Measurements from ENCODE around the gene C4orf50.

The C4orf50 gene

DNA sequence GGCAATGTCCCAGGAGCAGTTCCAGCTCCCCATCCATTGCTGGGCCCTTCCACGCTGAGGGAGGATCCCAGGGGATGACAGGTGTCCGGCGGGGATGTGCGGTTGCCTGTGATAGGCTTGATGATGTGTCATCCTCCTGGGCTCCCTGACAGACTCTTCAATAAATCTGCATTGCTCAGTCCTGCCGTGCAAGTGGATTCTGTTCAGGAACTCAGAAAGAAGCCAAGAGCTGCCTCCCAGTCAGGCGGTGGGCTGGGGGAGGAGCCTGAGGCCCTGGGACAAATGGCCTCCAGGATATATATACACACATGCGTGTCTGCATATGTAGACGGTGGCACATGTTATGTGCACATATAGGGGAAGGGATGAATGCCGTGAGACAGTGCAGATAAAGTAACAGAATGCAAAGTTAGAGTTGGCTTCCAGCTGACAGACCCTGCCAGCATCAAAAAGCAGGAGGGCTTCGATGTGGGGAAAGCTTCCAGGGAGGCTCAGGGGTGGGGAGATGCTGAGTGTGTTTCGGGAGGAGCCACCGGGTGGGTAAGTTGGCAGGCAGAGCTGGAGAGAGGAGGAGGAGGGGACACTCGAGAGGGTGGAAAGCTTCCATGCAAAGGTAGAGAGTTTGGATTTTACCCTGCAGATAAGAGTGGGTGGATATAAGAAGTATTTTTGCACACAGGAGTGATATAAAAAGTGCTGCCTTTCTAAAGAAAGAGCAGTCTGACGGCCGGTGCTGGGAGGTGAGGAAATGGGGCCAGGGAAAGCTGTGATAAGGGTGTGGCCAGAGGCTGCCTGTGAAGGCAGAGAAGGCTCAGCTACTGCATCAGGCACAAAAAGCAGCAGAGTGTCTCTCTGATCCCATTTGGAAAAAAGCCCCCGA, 96.9 kb downstream of the C4orf50 start:
- DNase-seq (ENCODE audit: low read depth), result no peak
- TF ChIP-seq, protein P1, sequence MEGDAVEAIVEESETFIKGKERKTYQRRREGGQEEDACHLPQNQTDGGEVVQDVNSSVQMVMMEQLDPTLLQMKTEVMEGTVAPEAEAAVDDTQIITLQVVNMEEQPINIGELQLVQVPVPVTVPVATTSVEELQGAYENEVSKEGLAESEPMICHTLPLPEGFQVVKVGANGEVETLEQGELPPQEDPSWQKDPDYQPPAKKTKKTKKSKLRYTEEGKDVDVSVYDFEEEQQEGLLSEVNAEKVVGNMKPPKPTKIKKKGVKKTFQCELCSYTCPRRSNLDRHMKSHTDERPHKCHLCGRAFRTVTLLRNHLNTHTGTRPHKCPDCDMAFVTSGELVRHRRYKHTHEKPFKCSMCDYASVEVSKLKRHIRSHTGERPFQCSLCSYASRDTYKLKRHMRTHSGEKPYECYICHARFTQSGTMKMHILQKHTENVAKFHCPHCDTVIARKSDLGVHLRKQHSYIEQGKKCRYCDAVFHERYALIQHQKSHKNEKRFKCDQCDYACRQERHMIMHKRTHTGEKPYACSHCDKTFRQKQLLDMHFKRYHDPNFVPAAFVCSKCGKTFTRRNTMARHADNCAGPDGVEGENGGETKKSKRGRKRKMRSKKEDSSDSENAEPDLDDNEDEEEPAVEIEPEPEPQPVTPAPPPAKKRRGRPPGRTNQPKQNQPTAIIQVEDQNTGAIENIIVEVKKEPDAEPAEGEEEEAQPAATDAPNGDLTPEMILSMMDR (IDR thresholded peaks at IDR 0.05; ENCODE audit: low read depth, low read length, missing control alignments), result no peak
- no peak overlapping the region for H3K4me3 ChIP-seq (ENCODE audit: low read depth, low read length)

DNA sequence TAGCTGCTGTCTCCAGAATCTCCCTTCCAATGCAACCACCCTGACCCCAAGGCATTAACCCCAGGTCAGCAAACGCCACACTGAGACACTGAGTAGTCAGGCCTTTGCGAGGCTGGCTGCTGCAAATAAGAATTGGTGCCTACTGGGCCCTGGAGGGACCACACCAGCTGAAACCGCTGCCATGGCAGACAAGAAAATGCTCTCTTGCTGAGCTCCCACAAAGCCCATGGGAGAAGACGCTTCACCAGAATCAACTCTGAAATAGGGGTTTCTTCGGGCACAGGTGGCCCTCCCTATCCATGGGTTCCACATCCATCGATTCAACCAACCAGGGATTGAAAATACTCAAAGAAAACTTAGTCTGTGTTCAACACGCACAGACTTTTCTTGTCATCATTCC, 98.7 kb downstream of the C4orf50 start:
- no peak for DNase-seq (ENCODE audit: low read depth)
- no peak overlapping the region for H3K4me3 ChIP-seq (ENCODE audit: low read depth, low read length)
- TF ChIP-seq, protein P1 (IDR thresholded peaks at IDR 0.05; ENCODE audit: low read depth, low read length, missing control alignments), result no peak

DNA sequence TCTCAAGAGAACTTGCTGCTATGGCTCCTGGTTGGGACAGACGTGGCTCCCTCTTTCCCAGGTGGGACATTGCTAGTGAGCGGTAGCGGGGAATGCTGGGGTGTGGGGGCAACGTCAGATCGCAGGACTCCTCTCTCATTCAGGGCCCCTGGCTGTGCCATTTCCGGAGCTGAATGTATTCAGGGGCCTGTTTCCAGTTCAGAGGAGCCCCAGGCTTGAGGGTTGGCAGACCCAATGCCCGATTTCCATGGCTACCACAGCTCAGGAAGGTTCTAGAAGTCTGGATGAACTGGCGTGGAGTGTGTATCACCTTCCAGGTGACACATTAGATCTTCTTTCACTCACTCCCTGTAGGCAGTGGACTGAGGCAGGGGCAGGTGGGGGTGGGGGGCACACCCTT, 99.2 kb downstream of the C4orf50 start:
- no peak for DNase-seq (ENCODE audit: low read depth)
- no peak overlapping the region for H3K4me3 ChIP-seq (ENCODE audit: low read depth, low read length)
- TF ChIP-seq, protein P1 (IDR thresholded peaks at IDR 0.05; ENCODE audit: low read depth, low read length, missing control alignments), result no peak

DNA sequence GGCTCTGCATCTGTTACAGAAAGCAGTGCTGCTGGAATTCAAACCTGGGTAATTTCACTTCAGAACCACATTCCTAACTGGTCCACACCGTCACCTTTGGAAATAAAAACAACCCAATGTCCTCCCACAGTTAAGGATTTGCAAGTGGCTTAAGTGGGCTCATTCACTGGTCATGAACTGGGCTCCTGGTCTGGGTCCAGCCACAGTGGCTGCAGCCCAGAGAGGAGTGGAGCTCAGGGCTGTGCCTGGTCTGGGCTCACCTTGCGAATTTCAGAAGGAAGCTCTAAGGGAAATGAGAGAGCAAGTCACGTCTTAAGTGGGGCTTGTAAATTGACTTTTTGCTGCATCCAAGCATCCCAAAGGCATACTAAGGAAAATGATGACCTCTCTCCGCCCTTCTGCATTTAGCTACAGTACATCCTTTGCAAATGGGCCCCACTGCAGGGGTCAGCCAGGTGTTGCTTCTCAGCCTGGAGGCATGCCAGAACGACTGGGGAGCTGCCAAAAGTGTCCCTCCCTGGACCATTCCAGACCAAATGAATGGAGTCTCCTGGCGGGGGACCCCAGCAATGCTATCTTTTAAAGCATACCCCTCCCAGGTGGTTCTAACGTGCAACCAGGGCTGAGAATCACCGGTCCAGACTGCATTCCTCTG, 99.8 kb downstream of the C4orf50 start:
- TF ChIP-seq, protein P1 (IDR thresholded peaks at IDR 0.05; ENCODE audit: low read depth, low read length, missing control alignments), result no peak
- H3K4me3 ChIP-seq (ENCODE audit: low read depth, low read length), result no peak overlapping the region

DNA sequence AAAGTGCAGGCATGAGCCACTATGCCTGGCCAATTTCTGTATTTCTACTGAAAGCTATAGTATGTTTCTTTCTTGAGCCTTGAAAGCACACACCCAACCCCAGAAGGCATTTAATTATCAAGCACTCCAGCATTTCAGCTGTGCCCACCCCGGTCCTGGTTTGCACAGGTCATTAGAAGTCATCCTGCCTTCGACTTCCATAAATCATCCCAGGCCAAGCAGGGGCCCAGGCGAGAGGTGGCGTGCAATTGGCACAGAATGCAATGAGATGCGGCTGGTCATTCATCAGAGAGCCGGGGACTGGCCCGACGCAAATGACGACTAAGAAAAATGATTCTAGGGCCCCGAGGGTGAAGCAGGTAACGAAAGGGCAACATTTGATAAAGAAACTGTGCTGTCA, 100.6 kb downstream of the C4orf50 start:
- DNase-seq (ENCODE audit: low read depth), result no peak
- H3K4me3 ChIP-seq (ENCODE audit: low read depth, low read length), result no peak overlapping the region
- TF ChIP-seq, protein P1 (IDR thresholded peaks at IDR 0.05; ENCODE audit: low read depth, low read length, missing control alignments), result no peak

More for the DNA sequence above, 99.8 kb downstream of the C4orf50 start:
- no peak for DNase-seq (ENCODE audit: low read depth)

DNA sequence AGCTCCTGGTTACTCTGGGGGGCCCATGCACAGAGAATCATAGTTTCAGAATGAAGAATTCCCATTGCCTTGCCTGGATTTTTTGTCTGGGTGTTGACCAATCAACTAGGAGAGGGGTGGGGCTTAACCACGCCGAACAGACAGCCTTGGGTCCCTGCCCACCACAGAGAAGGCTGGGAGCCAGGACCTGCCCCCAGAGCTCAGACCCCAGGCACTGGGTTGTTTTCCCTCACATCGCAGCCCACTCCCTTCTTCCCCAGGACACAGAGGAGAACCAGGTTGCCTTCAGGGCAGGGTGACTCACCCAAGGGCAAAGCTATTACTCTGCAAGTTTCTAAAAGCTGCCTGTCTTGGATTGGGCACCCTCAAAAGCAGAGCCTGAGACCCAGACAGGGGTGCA, 102.0 kb downstream of the C4orf50 start:
- no peak for DNase-seq (ENCODE audit: low read depth)
- H3K4me3 ChIP-seq (ENCODE audit: low read depth, low read length), result no peak overlapping the region
- TF ChIP-seq, protein P1 (IDR thresholded peaks at IDR 0.05; ENCODE audit: low read depth, low read length, missing control alignments), result no peak

Measured in GM12864 (cell line).